HG03159 (cell line): ENCODE measurements around the gene ZNF223.

Experiments
- ATAC-seq: cut with Tn5 transposase; IDR thresholded peaks from one replicate; pipeline ENCODE4 v1.9.1; 2021; ENCODE audit warnings: mild to moderate bottlenecking, moderate library complexity; ENCODE audit not compliant: unreplicated experiment

The ZNF223 gene

DNA sequence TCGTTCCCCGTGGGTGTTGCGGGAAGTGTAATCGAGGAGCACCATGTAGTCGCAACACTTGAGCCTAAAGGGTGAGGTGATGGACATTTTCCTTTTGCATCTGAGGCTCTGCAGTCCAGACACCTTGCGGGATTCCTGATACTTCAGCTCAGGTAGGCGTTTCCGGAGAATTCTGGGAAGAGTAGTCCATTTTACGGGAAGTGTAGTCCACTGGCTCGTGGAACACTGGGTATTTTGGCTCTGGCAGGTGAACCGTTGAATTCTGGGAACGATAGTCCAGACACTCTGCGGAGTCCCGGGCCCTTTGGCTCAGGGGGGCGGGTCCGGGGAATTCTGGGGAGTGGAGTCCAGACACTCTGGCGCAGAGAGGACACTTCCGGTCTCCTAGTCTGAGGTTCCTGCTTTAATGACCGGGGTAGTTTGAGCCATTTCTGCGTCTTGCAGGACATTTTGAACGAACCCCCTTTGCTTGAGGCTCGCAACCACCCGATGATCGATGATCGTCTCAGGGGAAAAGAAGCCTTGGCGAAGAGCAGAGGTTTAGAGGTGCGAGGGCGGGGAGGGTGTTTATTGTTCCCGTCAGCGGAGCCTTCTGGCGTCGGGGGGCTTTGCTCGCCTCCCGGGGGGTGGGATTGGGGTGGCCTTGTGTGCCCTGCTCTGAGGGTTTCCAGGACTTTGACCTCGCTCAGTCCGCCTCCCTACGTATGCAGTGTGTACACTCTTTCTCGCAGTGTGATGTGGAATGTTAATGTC, at the start of gene ZNF223:
TSS of gene ZNF223 (plus strand) at position 387 of the 753 bp plus-strand sequence. CDS start 3,141 bp downstream, outside the sequence.
- peak; percentile 52 for ATAC-seq

GRCh38 chr19:44002212-44002565, 49.6 kb upstream of the ZNF223 start:
- no peak for ATAC-seq

GRCh38 chr19:44002566-44003460, 49.0 kb upstream of the ZNF223 start, which contains the start of gene ZNF230:
Gene ZNF230, plus strand, starts transcription at chr19:44002957. Its CDS starts 4,122 bp downstream, at chr19:44007079.
- ATAC-seq, result peak; percentile 90

- peak; percentile 35 for ATAC-seq
These were observed 48.3 kb upstream of the ZNF223 start for GRCh38 chr19:44003461-44004009.

- ATAC-seq, result no peak
These were observed 45.9 kb upstream of the ZNF223 start for GRCh38 chr19:44005973-44006372.

DNA sequence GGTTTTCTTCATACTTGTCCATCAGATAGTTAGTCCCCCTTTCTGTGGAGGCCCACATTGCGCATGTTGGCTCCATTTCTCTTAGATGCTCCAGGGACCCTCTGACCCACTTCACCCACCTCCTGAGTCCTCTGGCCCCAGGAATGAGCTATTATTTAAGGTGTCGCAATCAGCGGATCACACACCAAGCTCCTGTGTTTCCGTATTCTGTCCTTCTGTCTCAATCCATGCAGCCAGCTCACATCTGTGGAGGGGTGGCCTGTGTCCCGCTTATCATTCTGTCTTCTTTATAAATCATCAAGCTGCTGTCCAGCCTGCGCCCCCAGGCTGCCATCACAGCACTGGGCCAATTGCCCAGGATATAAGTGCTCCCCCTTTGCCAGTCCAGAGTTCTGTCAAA, 44.4 kb upstream of the ZNF223 start:
- no peak for ATAC-seq

- no peak for ATAC-seq
These were observed 41.4 kb upstream of the ZNF223 start for GRCh38 chr19:44010468-44010867.

GRCh38 chr19:44019498-44019897, 32.3 kb upstream of the ZNF223 start:
- ATAC-seq, result no peak

GRCh38 chr19:44021221-44021620, 30.6 kb upstream of the ZNF223 start:
- no peak for ATAC-seq

DNA sequence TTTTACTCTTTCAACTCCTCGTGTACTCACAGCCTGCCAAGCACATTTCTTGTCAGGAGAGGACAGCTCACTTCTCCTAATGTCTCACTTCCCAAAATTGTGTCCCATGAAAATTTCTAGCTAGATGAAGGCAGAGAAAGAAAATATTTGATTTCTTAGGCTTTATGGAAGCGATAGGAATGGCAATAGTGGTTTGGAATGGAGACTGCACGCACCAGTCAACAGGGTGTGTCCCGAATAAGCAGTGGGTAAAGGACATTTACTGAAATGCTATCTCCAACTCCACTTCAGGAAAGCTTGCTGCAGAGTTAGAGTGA, 27.0 kb upstream of the ZNF223 start:
- ATAC-seq, result no peak

GRCh38 chr19:44025217-44025936, 26.5 kb upstream of the ZNF223 start, which contains the start of gene ZNF222:
Gene ZNF222, plus strand, starts transcription at chr19:44025379. Its CDS starts 58 bp downstream, at chr19:44025437.
- ATAC-seq, result peak; percentile 97

- no peak for ATAC-seq
These were observed 25.2 kb upstream of the ZNF223 start for GRCh38 chr19:44026622-44027021.

- no peak for ATAC-seq
These were observed 19.7 kb upstream of the ZNF223 start for GRCh38 chr19:44032001-44032610.

DNA sequence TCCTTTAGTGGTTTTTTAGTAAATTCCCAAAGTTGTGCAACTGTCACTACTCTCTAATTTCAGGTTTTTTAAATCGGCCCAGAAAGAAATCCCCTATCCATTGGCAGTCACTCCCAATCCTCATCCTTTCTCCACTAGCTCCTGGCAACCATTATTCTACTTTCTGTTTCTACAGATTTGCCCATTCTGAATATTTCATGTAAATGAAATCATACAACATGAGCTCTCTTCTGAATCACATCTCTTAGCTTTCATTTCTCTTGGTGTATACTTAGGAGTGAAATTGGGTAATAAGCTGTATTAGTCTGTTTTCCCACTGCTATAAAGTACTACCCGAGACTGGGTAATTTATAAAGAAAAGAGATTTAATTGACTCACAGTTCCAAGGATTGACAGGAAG, 9.7 kb upstream of the ZNF223 start:
- ATAC-seq, result no peak

- peak; percentile 38 for ATAC-seq
These were observed 841 bp upstream of the ZNF223 start for GRCh38 chr19:44050740-44051649.

GRCh38 chr19:44055870-44056269, 4.0 kb downstream of the ZNF223 start:
- ATAC-seq, result no peak

- no peak for ATAC-seq
These were observed 7.4 kb downstream of the ZNF223 start for GRCh38 chr19:44059229-44059628.

DNA sequence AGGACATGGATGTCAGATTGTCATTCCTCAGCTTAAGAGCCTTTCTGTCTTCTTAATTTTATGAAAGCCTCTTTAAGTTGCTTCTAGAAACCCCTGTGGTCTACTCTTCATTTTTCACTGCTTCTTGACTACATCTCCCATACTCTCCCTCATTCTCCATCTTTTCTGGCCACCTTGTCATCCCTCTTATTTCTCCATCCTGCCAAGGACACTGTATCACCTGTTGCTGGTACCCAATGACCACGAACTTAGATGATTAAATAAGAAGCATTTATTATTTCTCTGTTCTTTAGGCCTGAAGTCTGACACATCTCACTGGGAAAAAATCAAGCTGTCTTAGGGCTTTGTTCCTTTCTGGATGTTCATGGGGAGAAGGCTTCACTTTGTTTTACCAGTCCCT, 9.2 kb downstream of the ZNF223 start:
- no peak for ATAC-seq

DNA sequence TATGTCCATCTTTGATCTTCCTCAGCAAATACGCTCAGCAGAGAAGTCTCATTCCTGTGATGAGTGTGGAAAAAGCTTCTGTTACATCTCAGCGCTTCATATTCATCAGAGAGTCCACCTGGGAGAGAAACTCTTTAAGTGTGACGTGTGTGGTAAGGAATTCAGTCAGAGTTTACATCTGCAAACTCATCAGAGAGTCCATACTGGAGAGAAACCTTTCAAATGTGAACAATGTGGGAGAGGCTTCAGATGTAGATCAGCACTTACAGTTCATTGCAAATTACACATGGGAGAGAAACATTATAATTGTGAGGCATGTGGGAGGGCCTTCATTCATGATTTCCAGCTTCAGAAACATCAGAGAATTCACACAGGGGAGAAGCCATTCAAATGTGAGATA, 14.5 kb downstream of the ZNF223 start:
- ATAC-seq, result no peak

DNA sequence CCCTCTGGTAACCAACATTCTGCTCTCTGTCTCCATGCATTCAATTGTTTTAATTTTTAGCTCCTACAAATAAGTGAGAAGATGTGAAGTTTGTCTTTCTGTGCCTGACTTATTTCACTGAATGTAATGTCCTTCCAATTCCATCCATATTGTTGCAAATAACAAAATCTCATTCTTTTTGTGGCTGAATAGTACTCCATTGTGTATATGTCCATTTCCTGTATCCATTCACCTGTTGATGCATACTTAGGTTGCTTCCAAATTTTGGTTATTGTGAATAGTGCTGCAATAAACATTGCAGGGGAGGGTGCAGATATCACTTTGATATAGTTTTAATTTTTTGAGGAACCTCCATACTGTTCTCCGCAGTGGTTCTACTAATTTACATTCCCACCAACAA, 17.6 kb downstream of the ZNF223 start:
- ATAC-seq, result no peak
